NT2/D1 (cell line): ENCODE measurements around the gene GNB1.

Source experiments
- SUZ12 ChIP-seq: IDR thresholded peaks from 2 replicates; pipeline ENCODE4 v1.6.1; 2011; ENCODE audit not compliant: insufficient read length, insufficient read depth; ENCODE audit errors: extremely low read depth
- YY1 ChIP-seq: IDR thresholded peaks from 2 replicates; pipeline ENCODE4 v1.6.1; 2011; ENCODE audit not compliant: insufficient read length, insufficient read depth

DNA sequence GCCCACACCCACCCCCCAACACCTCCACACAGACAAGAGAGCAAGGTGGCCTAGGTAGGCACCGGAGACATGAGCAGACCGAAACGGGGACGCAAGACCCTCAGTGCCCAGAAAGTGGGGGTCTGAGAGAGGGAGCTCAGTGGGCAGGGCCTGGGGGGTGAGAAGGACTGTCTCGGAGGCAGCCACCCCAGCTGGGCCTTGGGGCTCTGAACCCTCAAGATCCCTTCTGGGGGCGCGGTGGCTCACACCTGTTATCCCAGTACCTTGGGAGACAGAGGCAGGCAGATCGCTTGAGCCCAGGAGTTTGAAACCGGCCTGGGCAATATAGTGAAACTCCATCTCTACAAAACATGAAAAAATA, 9.1 kb upstream of the GNB1 start:
- TF ChIP-seq YY1 (no peak), SUZ12 (no peak)
